Transverse colon (tissue), 4 donors: ENCODE results near the gene TGFB2. TPM values are rescaled to one million over a fixed set of nuclear protein-coding genes. Genes with fewer than 3 reads are reported as not detected.

Experiments used
- DNase-seq: peaks from one replicate; pipeline ENCODE4 v3.0.0-alpha.2; 2019
- H3K27ac ChIP-seq, 4 donors: fragments of 200-600 bp; sonication (generic); 2 replicates each; pipeline ENCODE4 v1.5.1; 2016 to 2018; ENCODE audit warnings: inconsistent platforms in 4 of 4
- H3K27me3 ChIP-seq: fragments of 200-600 bp; sonication (generic); 2 replicates; pipeline ENCODE4 v1.5.1; 2017; ENCODE audit warnings: inconsistent platforms
- H3K36me3 ChIP-seq, 4 donors: fragments of 200-600 bp; sonication (generic); 2 replicates each; pipeline ENCODE4 v1.5.1; 2017 to 2019; ENCODE audit warnings: inconsistent platforms in 4 of 4
- H3K4me1 ChIP-seq, 4 donors: fragments of 200-600 bp; sonication (generic); 2 replicates each; pipeline ENCODE4 v1.5.1; 2017 to 2020; ENCODE audit warnings: inconsistent platforms in 4 of 4
- H3K4me3 ChIP-seq, 4 donors: fragments of 200-600 bp; sonication (generic); 1 replicate in 1 of 4; 2 replicates in 3 of 4; pipeline versions ENCODE4 v1.5.1 to v1.6.1; 2017 to 2019; ENCODE audit warnings: inconsistent platforms in 4 of 4
- H3K9me3 ChIP-seq, 2 donors: fragments of 200-600 bp; sonication (generic); 2 replicates each; pipeline ENCODE4 v1.5.1; 2017 to 2019; ENCODE audit warnings: inconsistent platforms in 2 of 2
- CTCF ChIP-seq, 5 experiments: fragments of 200-600 bp in 3 of 5; fragments of 450-650 bp in 2 of 5; sonication (generic) in 3 of 5; IDR thresholded peaks; 1 replicate in 2 of 5; 2 replicates in 3 of 5; pipeline ENCODE4 v1.5.1; 2016 to 2017; ENCODE audit warnings: antibody characterized with exemption in 5 of 5, inconsistent platforms in 3 of 5, mild to moderate bottlenecking in 2 of 5, moderate library complexity in 1 of 5
- EP300 ChIP-seq: sonication (generic); formaldehyde crosslinking; IDR thresholded peaks from one replicate; pipeline ENCODE4 v1.6.1; 2017; ENCODE audit warnings: antibody characterized with exemption, low read depth
- POLR2A ChIP-seq: fragments of 450-650 bp; IDR thresholded peaks from one replicate; pipeline ENCODE4 v1.6.1; 2016; ENCODE audit warnings: antibody characterized with exemption, mild to moderate bottlenecking, moderate library complexity
- POLR2AphosphoS5 ChIP-seq, 3 donors: sonication (generic); formaldehyde crosslinking; IDR thresholded peaks; one replicate each; pipeline ENCODE4 v1.6.1; 2016; ENCODE audit warnings: antibody characterized with exemption in 3 of 3
- WGBS, 2 donors: methylation state at CpG; one replicate each; pipeline ENCODE4 v1.1.5; 2018; ENCODE audit warnings: low coverage in 1 of 2; 5-methylcytosine and 5-hydroxymethylcytosine counted together
- in situ Hi-C, 4 donors: fragments of 200-750 bp; cut with MboI; loops; one replicate each; pipeline versions ENCODE4 v1.15.0 to v1.15.1; 2017; ENCODE audit warnings: low sequenced_read_pairs in 3 of 4, low pct_ligation_motif_present in 1 of 4, low pct_unique_long_range_greater_than_20kb in 1 of 4
- intact Hi-C: fragments of 100-400 bp; cut with DNase I; formaldehyde crosslinking; loops from one replicate; pipeline ENCODE4 v1.15.1; 2023; ENCODE audit warnings: low total_unique reads
- total RNA-seq, 4 donors: library from RNA; depleted of rRNA; stranded (reverse); fragments of >200 nt; gene quantifications; one replicate each; pipeline ENCODE4 v1.1.0, GENCODE V29; 2016

Gene TGFB2
- total RNA-seq, 4 donors from 2014 or later: 0.41 to 2.2 (median 1.1) TPM

DNA sequence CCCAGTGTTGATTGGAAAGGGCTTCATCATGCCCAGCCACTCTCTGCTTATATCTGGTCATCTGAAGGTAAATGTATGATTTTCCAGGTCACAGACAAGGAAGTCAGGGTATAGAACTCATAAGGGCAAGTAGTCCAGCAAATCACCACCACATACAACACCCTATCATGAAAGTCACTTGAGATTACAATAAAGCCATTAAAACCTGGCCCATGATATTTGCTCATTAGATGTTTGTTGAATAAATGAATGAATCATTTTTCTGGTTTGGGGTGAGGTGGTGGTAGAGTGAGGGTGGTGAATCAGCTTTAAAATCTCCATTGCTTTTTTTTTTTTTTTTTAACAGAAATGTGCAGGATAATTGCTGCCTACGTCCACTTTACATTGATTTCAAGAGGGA lies 91.9 kb downstream of the TGFB2 start:
- Histone ChIP-seq H3K4me3 (no peak overlapping the region), H3K9me3 (no peaks in the 10 kb centered on the region), H3K36me3 (no peaks in the 10 kb centered on the region), H3K27me3 (no peaks in the 10 kb centered on the region), H3K4me1 (no peaks in the 10 kb centered on the region), H3K27ac (no peak overlapping the region)
- in situ Hi-C loops (no loop called here), intact Hi-C loops (no loop called here)
- WGBS, 2 donors: 57 to 72% methylated on average over 1 of the region's 1 CpG
- DNase-seq: no peak
- TF ChIP-seq CTCF (IDR thresholded peaks at IDR 0.05) (no peak), POLR2A (no peak), EP300 (no peak), POLR2AphosphoS5 (IDR thresholded peaks at IDR 0.05) (no peak)

GRCh38 chr1:218439541-218440295 lies 94.6 kb downstream of the TGFB2 start:
- whole genome bisulfite sequencing, 2 donors: 60 to 73% methylated on average over 5 to 9 of the region's 9 CpGs
- no peak for TF ChIP-seq EP300
- TF ChIP-seq POLR2AphosphoS5 (IDR thresholded peaks at IDR 0.05): no peak
- no peak for TF ChIP-seq POLR2A
- no peak for TF ChIP-seq CTCF (IDR thresholded peaks at IDR 0.05)
- no peaks in the 10 kb centered on the region for H3K36me3 ChIP-seq
- H3K27ac ChIP-seq: peak overlapping the region in 1 of 4 donors; percentile 4
- H3K27me3 ChIP-seq: no peaks in the 10 kb centered on the region
- no peaks in the 10 kb centered on the region for H3K4me1 ChIP-seq
- intact Hi-C loops: no loop called here
- no peak overlapping the region for H3K4me3 ChIP-seq
- no peak for DNase-seq
- in situ Hi-C loops: no loop called here
- H3K9me3 ChIP-seq: no peaks in the 10 kb centered on the region

DNA sequence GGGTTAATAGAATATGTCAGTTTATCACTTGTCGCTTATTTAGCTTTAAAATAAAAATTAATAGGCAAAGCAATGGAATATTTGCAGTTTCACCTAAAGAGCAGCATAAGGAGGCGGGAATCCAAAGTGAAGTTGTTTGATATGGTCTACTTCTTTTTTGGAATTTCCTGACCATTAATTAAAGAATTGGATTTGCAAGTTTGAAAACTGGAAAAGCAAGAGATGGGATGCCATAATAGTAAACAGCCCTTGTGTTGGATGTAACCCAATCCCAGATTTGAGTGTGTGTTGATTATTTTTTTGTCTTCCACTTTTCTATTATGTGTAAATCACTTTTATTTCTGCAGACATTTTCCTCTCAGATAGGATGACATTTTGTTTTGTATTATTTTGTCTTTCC lies 98.1 kb downstream of the TGFB2 start:
- intact Hi-C loops: no loop called here
- Histone ChIP-seq H3K9me3 (no peaks in the 10 kb centered on the region), H3K4me3 (no peak overlapping the region), H3K36me3 (no peaks in the 10 kb centered on the region), H3K27me3 (no peaks in the 10 kb centered on the region), H3K27ac (no peak overlapping the region), H3K4me1 (no peaks in the 10 kb centered on the region)
- TF ChIP-seq POLR2AphosphoS5 (IDR thresholded peaks at IDR 0.05) (no peak), EP300 (no peak), CTCF (IDR thresholded peaks at IDR 0.05) (no peak), POLR2A (no peak)
- in situ Hi-C loops: no loop called here
- 92% methylated on average over 2 of the region's 2 CpGs for WGBS, 2 donors
- DNase-seq: no peak

GRCh38 chr1:218444173-218444572 lies 99.0 kb downstream of the TGFB2 start:
- in situ Hi-C loops: no loop called here
- no peaks in the 10 kb centered on the region for H3K36me3 ChIP-seq
- H3K9me3 ChIP-seq: no peaks in the 10 kb centered on the region
- intact Hi-C loops: no loop called here
- WGBS, 2 donors: 33 to 48% methylated on average over 2 to 5 of the region's 5 CpGs
- no peak overlapping the region for H3K4me3 ChIP-seq
- no peak overlapping the region for H3K27ac ChIP-seq
- H3K27me3 ChIP-seq: no peaks in the 10 kb centered on the region
- DNase-seq: no peak
- no peak for TF ChIP-seq EP300
- TF ChIP-seq POLR2A: no peak
- no peak for TF ChIP-seq POLR2AphosphoS5 (IDR thresholded peaks at IDR 0.05)
- TF ChIP-seq CTCF (IDR thresholded peaks at IDR 0.05): no peak
- H3K4me1 ChIP-seq: no peaks in the 10 kb centered on the region
